ENCODE results near the gene SYNPR.

The SYNPR gene

DNA sequence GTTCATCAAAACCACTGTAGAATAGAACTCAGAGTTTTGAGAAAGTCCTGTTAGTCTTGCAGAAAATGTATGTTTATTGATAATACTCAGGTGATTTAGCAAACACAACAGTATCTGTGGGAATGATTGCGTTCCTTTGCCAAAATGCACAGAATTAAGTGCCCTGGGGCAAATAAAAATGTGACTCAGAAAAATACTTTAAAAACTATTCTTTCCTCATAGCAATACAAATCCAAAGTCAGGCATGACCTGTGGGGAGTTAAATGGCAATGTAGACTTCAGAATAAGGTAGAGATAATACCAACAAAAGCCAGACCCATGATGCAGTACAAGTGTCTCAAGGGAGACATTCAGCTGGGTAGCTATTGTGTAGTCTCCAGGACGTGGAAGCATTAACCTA is 302.0 kb downstream of the SYNPR start:
- Histone ChIP-seq H3K4me1 (peaks cover 7% of the 10 kb centered on the region), H3K4me3 (ENCODE audit: low read depth, low read length) (no peak overlapping the region), H2AFZ (no peak overlapping the region), H3K9ac (no peak overlapping the region), H3K9me3 (ENCODE audit: control insufficient read depth, low read length) (no peaks in the 10 kb centered on the region), H3K36me3 (ENCODE audit: control insufficient read depth, insufficient read depth, low read length) (no peaks in the 10 kb centered on the region), H3K27me3 (ENCODE audit: control insufficient read depth, insufficient read depth, low read length) (no peaks in the 10 kb centered on the region), H3K27ac (no peak overlapping the region), H3K4me2 (ENCODE audit: low read length) (no peak overlapping the region), H3K79me2 (no peaks in the 10 kb centered on the region)
- TF ChIP-seq, protein P1, sequence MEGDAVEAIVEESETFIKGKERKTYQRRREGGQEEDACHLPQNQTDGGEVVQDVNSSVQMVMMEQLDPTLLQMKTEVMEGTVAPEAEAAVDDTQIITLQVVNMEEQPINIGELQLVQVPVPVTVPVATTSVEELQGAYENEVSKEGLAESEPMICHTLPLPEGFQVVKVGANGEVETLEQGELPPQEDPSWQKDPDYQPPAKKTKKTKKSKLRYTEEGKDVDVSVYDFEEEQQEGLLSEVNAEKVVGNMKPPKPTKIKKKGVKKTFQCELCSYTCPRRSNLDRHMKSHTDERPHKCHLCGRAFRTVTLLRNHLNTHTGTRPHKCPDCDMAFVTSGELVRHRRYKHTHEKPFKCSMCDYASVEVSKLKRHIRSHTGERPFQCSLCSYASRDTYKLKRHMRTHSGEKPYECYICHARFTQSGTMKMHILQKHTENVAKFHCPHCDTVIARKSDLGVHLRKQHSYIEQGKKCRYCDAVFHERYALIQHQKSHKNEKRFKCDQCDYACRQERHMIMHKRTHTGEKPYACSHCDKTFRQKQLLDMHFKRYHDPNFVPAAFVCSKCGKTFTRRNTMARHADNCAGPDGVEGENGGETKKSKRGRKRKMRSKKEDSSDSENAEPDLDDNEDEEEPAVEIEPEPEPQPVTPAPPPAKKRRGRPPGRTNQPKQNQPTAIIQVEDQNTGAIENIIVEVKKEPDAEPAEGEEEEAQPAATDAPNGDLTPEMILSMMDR (IDR thresholded peaks at IDR 0.05) = no peak

DNA sequence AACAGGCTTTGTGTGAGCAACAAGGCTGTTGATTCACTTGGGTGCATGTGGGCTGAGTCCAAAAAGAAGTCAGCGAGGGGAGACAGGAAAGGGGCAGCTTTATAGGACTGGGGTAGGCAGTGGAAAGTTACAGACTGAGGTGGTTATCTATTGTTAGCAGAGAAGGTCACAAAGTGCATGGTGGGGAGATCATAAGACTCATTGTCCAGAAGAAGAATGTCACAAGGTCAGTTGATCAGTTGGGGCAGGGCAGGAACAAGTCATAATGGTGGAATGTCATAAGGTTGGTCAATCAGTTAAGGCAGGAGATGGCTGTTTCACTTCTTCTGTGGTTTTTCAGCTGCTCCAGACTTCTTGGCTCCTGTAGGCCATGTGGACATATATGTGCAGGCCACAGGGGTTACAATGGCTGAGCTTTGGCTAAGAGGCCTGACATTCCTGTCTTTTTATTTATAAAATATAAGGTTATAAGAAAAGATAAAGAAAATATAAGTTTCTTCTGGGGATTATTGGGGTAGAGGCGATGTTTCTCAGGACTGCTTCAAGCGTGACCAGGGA is 304.9 kb downstream of the SYNPR start:
- Histone ChIP-seq H2AFZ (no peak overlapping the region), H3K27me3 (ENCODE audit: control insufficient read depth, insufficient read depth, low read length) (no peaks in the 10 kb centered on the region), H3K4me3 (ENCODE audit: low read depth, low read length) (no peak overlapping the region), H3K9me3 (ENCODE audit: control insufficient read depth, low read length) (no peaks in the 10 kb centered on the region), H3K4me2 (ENCODE audit: low read length) (no peak overlapping the region), H3K9ac (no peak overlapping the region), H3K36me3 (ENCODE audit: control insufficient read depth, insufficient read depth, low read length) (no peaks in the 10 kb centered on the region), H3K27ac (no peak overlapping the region), H3K79me2 (no peaks in the 10 kb centered on the region), H3K4me1 (no peaks in the 10 kb centered on the region)
- TF ChIP-seq, protein P1 (IDR thresholded peaks at IDR 0.05) = no peak

DNA sequence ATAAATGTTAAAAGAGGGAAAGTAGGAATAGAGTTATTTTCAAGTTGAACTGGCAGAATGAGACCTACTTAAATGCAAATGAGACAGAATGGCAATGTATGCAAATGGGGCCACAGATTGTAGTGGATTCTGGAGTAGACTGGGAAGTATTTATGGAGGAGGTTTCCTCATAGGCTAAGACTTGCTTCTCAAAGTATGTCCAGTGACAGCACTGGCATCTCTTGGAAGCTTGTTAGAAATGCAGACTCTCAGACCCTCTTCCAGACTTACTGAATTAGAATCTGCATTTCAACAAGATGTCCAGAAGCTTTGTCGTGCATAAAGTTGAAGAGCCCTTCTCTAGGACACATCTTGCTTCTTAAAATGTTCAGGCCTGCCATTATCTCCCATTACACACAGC is 306.6 kb downstream of the SYNPR start:
- H3K9ac ChIP-seq = no peak overlapping the region
- no peak overlapping the region for H3K27ac ChIP-seq
- no peak overlapping the region for H3K4me2 ChIP-seq (ENCODE audit: low read length)
- H3K79me2 ChIP-seq = no peaks in the 10 kb centered on the region
- TF ChIP-seq, protein P1 (IDR thresholded peaks at IDR 0.05) = no peak
- no peak overlapping the region for H2AFZ ChIP-seq
- no peaks in the 10 kb centered on the region for H3K36me3 ChIP-seq (ENCODE audit: control insufficient read depth, insufficient read depth, low read length)
- H3K27me3 ChIP-seq (ENCODE audit: control insufficient read depth, insufficient read depth, low read length) = no peaks in the 10 kb centered on the region
- no peak overlapping the region for H3K4me3 ChIP-seq (ENCODE audit: low read depth, low read length)
- H3K9me3 ChIP-seq (ENCODE audit: control insufficient read depth, low read length) = no peaks in the 10 kb centered on the region
- H3K4me1 ChIP-seq = no peaks in the 10 kb centered on the region

DNA sequence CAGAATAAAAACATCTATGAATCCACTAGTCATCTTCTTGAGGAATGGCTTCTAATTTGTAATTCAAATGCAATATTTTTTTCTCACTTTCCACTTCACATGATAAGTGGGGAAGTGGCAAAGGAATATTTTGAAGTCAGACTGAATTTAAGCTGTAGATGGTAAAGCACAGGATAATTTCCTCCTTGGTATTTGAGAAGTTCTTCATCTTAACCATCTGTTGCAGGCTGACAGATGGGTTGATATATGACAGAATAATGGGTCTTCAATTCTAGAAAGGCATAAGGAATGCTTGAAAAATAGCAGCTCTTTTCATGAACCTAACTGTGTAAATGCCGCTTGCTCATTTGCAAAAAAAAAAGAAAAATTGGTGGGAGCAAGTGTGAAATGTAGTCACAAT is 307.8 kb downstream of the SYNPR start:
- H3K27ac ChIP-seq = no peak overlapping the region
- H3K27me3 ChIP-seq (ENCODE audit: control insufficient read depth, insufficient read depth, low read length) = no peaks in the 10 kb centered on the region
- H3K4me1 ChIP-seq = no peaks in the 10 kb centered on the region
- no peak overlapping the region for H3K9ac ChIP-seq
- H3K4me3 ChIP-seq (ENCODE audit: low read depth, low read length) = no peak overlapping the region
- no peak overlapping the region for H3K4me2 ChIP-seq (ENCODE audit: low read length)
- no peaks in the 10 kb centered on the region for H3K9me3 ChIP-seq (ENCODE audit: control insufficient read depth, low read length)
- H3K36me3 ChIP-seq (ENCODE audit: control insufficient read depth, insufficient read depth, low read length) = no peaks in the 10 kb centered on the region
- H3K79me2 ChIP-seq = no peaks in the 10 kb centered on the region
- TF ChIP-seq, protein P1 (IDR thresholded peaks at IDR 0.05) = no peak
- H2AFZ ChIP-seq = no peak overlapping the region

DNA sequence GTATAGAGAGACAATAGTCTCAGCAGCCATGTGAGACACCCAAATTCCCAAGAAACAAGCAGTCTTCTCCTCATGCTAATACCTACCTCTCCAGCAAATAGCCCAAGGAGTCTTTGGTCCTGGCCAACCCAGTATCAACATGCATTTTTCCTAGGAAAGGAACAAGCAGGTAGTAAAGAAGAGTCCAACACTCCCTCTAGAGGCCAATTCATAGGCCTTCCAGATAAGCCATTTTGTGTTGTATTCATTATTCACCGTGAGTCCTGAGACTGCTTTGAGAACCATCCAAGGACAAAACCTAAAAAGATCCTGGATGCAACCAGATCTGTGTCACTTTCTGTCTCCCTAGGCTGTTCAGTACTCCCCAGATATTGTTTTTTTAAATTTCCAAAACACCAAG is 310.8 kb downstream of the SYNPR start:
- Histone ChIP-seq H3K4me2 (ENCODE audit: low read length) (no peak overlapping the region), H3K27ac (no peak overlapping the region), H3K9me3 (ENCODE audit: control insufficient read depth, low read length) (no peaks in the 10 kb centered on the region), H3K4me1 (no peaks in the 10 kb centered on the region), H3K4me3 (ENCODE audit: low read depth, low read length) (no peak overlapping the region), H3K9ac (no peak overlapping the region), H3K79me2 (no peaks in the 10 kb centered on the region), H3K27me3 (ENCODE audit: control insufficient read depth, insufficient read depth, low read length) (no peaks in the 10 kb centered on the region), H2AFZ (no peak overlapping the region), H3K36me3 (ENCODE audit: control insufficient read depth, insufficient read depth, low read length) (no peaks in the 10 kb centered on the region)
- TF ChIP-seq, protein P1 (IDR thresholded peaks at IDR 0.05) = no peak
